ENCODE results near the gene SMYD4. TPM values are rescaled to one million over a fixed set of nuclear protein-coding genes. Genes with fewer than 3 reads are reported as not detected.

The SMYD4 gene
- total RNA-seq, 6 experiments from 2014 or later, result 6.3 to 10.3 (median 8.7) TPM

DNA sequence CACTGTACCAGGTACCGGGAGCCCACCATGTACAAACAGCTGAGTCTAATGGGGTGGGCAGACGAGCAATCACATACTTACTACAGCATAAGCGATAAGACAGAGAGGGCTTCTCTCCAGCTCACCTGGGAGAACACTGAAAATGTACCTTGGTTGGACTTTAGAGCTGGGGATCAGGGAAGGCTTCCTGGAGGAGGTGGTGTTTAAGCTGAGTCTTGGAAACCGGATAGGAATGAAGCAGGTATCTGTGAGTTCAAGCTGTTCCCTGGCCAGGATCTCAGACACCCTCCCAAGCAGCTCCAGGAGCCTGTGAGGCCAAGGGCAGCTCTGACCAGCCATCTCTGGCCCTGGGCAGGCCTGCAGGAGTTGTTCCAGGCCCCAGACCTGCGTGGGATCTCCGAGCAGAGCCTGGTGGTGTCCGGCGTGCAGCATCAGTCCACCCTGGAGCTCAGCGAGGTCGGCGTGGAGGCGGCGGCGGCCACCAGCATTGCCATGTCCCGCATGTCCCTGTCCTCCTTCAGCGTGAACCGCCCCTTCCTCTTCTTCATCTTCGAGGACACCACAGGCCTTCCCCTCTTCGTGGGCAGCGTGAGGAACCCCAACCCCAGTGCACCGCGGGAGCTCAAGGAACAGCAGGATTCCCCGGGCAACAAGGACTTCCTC is 75.8 kb downstream of the SMYD4 start:
- TF ChIP-seq, protein P1, sequence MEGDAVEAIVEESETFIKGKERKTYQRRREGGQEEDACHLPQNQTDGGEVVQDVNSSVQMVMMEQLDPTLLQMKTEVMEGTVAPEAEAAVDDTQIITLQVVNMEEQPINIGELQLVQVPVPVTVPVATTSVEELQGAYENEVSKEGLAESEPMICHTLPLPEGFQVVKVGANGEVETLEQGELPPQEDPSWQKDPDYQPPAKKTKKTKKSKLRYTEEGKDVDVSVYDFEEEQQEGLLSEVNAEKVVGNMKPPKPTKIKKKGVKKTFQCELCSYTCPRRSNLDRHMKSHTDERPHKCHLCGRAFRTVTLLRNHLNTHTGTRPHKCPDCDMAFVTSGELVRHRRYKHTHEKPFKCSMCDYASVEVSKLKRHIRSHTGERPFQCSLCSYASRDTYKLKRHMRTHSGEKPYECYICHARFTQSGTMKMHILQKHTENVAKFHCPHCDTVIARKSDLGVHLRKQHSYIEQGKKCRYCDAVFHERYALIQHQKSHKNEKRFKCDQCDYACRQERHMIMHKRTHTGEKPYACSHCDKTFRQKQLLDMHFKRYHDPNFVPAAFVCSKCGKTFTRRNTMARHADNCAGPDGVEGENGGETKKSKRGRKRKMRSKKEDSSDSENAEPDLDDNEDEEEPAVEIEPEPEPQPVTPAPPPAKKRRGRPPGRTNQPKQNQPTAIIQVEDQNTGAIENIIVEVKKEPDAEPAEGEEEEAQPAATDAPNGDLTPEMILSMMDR (IDR thresholded peaks at IDR 0.05), result no peak
- Mint-ChIP-seq H3K9me3 (no peaks in the 10 kb centered on the region), H3K4me1 (ENCODE audit: low read depth) (no peaks in the 10 kb centered on the region), H3K27ac (no peak overlapping the region), H3K36me3 (ENCODE audit: low read depth) (no peaks in the 10 kb centered on the region), H3K27me3 (ENCODE audit: insufficient read depth) (peaks cover 8% of the 10 kb centered on the region), H3K4me3 (no peak overlapping the region)
- no peak for DNase-seq

DNA sequence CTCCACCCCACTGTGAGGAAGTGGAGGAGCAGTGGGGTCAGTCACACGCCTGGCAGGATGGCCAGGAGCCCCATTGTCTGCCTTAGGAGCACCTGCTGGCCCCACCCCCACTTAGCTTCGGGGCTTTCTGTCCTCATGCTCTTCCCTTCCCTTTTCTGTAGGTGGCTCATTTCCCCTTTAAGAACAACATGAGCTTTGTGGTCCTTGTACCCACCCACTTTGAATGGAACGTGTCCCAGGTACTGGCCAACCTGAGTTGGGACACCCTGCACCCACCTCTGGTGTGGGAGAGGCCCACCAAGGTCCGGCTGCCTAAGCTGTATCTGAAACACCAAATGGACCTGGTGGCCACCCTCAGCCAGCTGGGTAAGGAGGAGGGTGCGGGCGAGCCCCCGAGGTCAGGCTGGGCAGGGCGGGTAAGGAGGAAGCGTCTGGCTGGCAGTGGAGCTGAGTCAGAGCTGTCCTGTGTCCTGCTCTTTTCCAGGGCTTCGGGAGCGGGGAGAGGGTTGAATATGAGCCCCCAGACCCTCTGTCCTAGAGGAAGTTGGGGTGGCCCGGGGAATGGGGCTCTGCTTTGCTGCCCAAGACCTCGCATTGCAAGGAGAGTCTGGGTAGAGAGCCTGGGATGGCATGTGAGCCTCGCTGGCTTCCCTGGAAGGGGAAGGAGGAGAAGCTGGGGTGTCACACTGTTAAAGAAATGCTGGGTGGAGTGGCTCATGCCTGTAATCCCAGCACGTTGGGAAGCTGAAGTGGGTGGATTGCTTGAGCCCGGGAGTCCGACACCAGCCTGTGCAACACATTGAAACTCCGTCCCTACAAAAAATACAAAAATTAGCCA is 77.1 kb downstream of the SMYD4 start:
- DNase-seq, result no peak
- no peak overlapping the region for H3K27ac Mint-ChIP-seq
- H3K36me3 Mint-ChIP-seq (ENCODE audit: low read depth), result no peaks in the 10 kb centered on the region
- H3K27me3 Mint-ChIP-seq (ENCODE audit: insufficient read depth), result peaks cover 8% of the 10 kb centered on the region
- H3K4me3 Mint-ChIP-seq, result no peak overlapping the region
- TF ChIP-seq, protein P1 (IDR thresholded peaks at IDR 0.05), result no peak
- H3K4me1 Mint-ChIP-seq (ENCODE audit: low read depth), result no peaks in the 10 kb centered on the region
- no peaks in the 10 kb centered on the region; the same call in 1 of the 2 replicates for H3K9me3 Mint-ChIP-seq

DNA sequence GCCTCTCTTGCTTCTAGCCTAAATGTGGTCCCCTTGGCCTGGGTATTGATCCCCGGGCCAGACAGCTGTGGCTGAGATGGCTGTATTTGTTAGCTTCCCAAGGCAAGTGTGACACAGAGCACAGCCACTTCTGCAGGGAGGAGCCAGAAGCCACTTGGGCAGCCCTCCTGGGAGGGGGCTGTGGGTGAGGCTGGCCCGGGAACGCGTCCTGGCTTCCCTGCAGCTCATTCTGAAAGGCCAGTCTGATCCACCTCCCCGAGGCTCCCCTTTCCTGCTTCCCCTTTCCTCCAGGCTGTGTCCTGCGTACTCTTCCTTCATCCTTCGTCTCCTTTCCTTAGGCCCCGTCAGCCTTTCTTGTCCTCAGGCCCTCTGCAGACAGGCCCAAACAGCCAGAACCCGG is 79.1 kb downstream of the SMYD4 start:
- no peak overlapping the region for H3K4me3 Mint-ChIP-seq
- H3K9me3 Mint-ChIP-seq, result peaks cover 4% of the 10 kb centered on the region; the same call in 1 of the 2 replicates
- H3K27me3 Mint-ChIP-seq (ENCODE audit: insufficient read depth), result peaks cover 8% of the 10 kb centered on the region
- no peak overlapping the region for H3K27ac Mint-ChIP-seq
- TF ChIP-seq, protein P1 (IDR thresholded peaks at IDR 0.05), result no peak
- DNase-seq, result no peak
- H3K36me3 Mint-ChIP-seq (ENCODE audit: low read depth), result no peaks in the 10 kb centered on the region
- no peaks in the 10 kb centered on the region for H3K4me1 Mint-ChIP-seq (ENCODE audit: low read depth)

DNA sequence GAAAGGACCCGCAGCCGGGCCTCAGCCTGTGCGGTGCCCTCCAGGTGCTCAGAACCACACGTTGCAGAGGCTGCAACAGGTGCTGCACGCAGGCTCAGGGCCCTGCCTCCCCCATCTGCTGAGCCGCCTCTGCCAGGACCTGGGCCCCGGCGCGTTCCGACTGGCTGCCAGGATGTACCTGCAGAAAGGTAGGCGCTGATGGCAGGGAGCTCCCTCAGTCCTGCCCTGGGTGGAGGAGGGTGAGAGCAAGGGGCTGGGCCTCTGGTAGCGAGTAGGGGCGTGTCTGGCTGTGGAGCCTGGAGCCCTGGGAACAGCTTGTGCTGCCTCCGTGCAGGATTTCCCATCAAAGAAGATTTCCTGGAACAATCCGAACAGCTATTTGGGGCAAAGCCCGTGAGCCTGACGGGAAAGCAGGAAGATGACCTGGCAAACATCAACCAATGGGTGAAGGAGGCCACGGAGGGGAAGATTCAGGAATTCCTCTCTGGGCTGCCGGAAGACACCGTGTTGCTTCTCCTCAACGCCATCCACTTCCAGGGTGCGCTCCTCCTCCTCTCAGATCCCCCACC is 82.6 kb downstream of the SMYD4 start:
- H3K4me3 Mint-ChIP-seq, result no peak overlapping the region
- TF ChIP-seq, protein P1 (IDR thresholded peaks at IDR 0.05), result no peak
- H3K4me1 Mint-ChIP-seq (ENCODE audit: low read depth), result no peaks in the 10 kb centered on the region
- H3K27ac Mint-ChIP-seq, result no peak overlapping the region
- peaks cover 8% of the 10 kb centered on the region for H3K27me3 Mint-ChIP-seq (ENCODE audit: insufficient read depth)
- peaks cover 4% of the 10 kb centered on the region; the same call in 1 of the 2 replicates for H3K9me3 Mint-ChIP-seq
- DNase-seq, result no peak
- no peaks in the 10 kb centered on the region for H3K36me3 Mint-ChIP-seq (ENCODE audit: low read depth)

DNA sequence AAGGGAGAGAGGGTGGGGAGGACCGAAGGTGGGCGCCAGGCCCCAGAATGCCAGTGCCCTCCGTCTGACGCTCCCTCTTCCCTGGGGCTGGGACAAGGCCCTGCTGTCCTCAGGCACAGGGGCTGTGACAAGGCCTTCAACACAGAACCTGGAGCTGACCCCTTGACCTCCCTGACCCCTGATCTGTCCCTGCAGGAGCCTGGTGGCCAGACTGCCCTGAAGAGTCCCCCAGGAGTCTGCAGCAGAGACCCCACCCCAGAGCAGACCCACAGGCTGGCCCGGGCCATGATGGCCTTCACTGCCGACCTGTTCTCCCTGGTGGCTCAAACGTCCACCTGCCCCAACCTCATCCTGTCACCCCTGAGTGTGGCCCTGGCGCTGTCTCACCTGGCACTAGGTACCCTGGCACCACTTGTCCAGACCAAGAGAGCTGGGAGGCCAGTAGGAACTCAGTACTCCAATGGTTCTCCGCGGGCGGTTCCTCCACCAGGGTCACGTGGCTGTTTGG is 84.1 kb downstream of the SMYD4 start:
- no peak for DNase-seq
- TF ChIP-seq, protein P1 (IDR thresholded peaks at IDR 0.05), result no peak
- no peaks in the 10 kb centered on the region for H3K36me3 Mint-ChIP-seq (ENCODE audit: low read depth)
- peaks cover 4% of the 10 kb centered on the region; the same call in 1 of the 2 replicates for H3K9me3 Mint-ChIP-seq
- H3K27me3 Mint-ChIP-seq (ENCODE audit: insufficient read depth), result peaks cover 5% of the 10 kb centered on the region
- no peak overlapping the region for H3K4me3 Mint-ChIP-seq
- H3K4me1 Mint-ChIP-seq (ENCODE audit: low read depth), result no peaks in the 10 kb centered on the region
- H3K27ac Mint-ChIP-seq, result no peak overlapping the region

Data from HFFc6 (cell line).